GM19043 (cell line): Measurements from ENCODE around the gene TM4SF5.
A peak's percentile ranks its signal among the peaks of the same experiment; 100 is the strongest.

ENCODE experiments used
- ATAC-seq: cut with Tn5 transposase; IDR thresholded peaks from one replicate; pipeline ENCODE4 v1.9.1; 2021; ENCODE audit warnings: low read depth; ENCODE audit not compliant: unreplicated experiment

TM4SF5 gene

GRCh38 chr17:4788807-4789700 lies 17.4 kb downstream of the TM4SF5 start, which contains the start of gene GLTPD2:
GLTPD2 (plus strand) TSS chr17:4788964; CDS start chr17:4789012, 48 bp downstream.
- no peak for ATAC-seq

GRCh38 chr17:4789701-4789950 lies 17.9 kb downstream of the TM4SF5 start:
- no peak for ATAC-seq

GRCh38 chr17:4789951-4790704 lies 18.4 kb downstream of the TM4SF5 start:
- peak; percentile 85 for ATAC-seq

- no peak for ATAC-seq
Observed at GRCh38 chr17:4790705-4791088, 19.0 kb downstream of the TM4SF5 start.

GRCh38 chr17:4795168-4795567 lies 23.5 kb downstream of the TM4SF5 start:
- no peak for ATAC-seq

- ATAC-seq, result no peak
Observed at GRCh38 chr17:4796552-4796920, 24.9 kb downstream of the TM4SF5 start.

GRCh38 chr17:4800462-4801196 lies 28.9 kb downstream of the TM4SF5 start:
- no peak for ATAC-seq

GRCh38 chr17:4802228-4802627 lies 30.5 kb downstream of the TM4SF5 start, which contains the start of gene C17orf114:
C17orf114 (minus strand) TSS chr17:4802328.
- ATAC-seq, result no peak

GRCh38 chr17:4806456-4806776 lies 34.7 kb downstream of the TM4SF5 start:
- ATAC-seq, result no peak

- ATAC-seq, result peak; percentile 90
Observed at GRCh38 chr17:4806777-4807604, 35.3 kb downstream of the TM4SF5 start, which contains the start of gene PLD2. PLD2 (plus strand) TSS chr17:4807152; CDS start chr17:4807773, 621 bp downstream.

GRCh38 chr17:4807605-4808377 lies 36.1 kb downstream of the TM4SF5 start:
- ATAC-seq, result no peak

- ATAC-seq, result no peak
Observed at GRCh38 chr17:4808378-4808767, 36.7 kb downstream of the TM4SF5 start.

- no peak for ATAC-seq
Observed at GRCh38 chr17:4810696-4811290, 39.1 kb downstream of the TM4SF5 start.

GRCh38 chr17:4811471-4811870 lies 39.8 kb downstream of the TM4SF5 start:
- no peak for ATAC-seq

GRCh38 chr17:4812690-4813089 lies 41.0 kb downstream of the TM4SF5 start:
- no peak for ATAC-seq

- no peak for ATAC-seq
Observed at GRCh38 chr17:4815043-4815675, 43.5 kb downstream of the TM4SF5 start.

GRCh38 chr17:4816826-4817225 lies 45.1 kb downstream of the TM4SF5 start:
- ATAC-seq, result no peak

- ATAC-seq, result no peak
Observed at GRCh38 chr17:4818276-4818675, 46.6 kb downstream of the TM4SF5 start.

GRCh38 chr17:4822835-4823234 lies 51.1 kb downstream of the TM4SF5 start:
- ATAC-seq, result no peak
